Raji (cell line): ENCODE data around the gene TAF1D.

ENCODE experiments used
- POLR2A ChIP-seq: IDR thresholded peaks from 2 replicates; pipeline ENCODE4 v1.6.1; 2011; ENCODE audit warnings: low read depth, low read length, control low read depth; ENCODE audit not compliant: insufficient read depth

Gene TAF1D

GRCh38 chr11:93757924-93758865, 16.9 kb upstream of the TAF1D start:
- TF ChIP-seq POLR2A = no peak

DNA sequence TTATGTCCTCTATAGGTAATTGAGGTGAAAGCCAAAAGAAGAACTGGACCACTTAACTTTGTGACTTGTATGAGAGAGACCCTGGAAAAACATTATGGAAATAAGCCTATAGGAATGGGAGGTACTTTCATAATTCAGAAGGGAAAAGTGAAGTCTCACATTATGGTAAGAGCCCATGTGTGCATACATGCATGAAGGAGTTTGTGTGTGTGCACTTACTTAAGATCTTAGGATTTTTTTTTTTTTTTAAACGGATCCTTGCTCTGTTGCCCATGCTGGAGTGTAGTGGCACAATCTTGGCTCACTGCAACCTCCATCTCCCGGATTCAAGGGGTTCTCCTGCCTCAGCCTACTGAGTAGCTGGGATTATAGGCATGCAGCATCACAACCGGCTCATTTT, 16.0 kb upstream of the TAF1D start:
- TF ChIP-seq POLR2A = no peak

GRCh38 chr11:93756748-93757147, 15.5 kb upstream of the TAF1D start:
- no peak for TF ChIP-seq POLR2A

DNA sequence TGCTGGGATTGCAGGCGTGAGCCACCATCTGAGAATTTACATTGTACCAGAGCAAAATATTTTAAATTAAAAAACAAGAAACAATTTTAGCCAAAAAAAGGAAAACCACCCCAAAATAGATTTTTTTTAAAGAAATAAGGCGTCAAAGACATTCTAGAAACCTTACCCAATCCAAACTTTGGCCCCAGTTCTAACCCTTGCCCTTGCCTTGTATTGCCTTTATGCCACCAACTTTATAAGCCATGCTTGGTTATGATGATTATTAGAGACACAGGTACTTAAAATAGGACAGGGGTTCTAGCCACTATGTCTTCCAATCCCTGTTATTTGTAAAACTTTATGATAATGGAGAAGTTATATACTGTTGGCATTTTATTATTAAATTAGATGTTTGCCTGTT, 11.9 kb upstream of the TAF1D start:
- TF ChIP-seq POLR2A = no peak

DNA sequence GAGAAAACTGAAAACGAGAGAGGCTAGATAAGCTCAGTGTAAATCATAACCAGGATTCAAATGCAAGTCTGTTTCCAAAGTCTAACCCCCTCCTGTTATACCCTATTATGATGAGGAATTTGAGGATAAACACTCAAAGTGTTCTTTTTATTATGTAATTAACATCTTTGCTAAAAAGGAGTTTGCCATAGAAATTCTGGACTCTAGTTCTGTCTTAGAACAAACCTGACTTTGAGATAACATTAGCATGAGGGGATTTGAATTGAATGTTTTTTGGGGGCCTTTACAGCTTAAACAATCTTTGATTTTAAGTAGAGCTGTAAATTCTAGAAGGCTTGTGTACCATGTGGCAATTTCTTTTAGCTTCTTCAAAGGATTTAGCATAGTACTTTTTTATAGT, 9.7 kb upstream of the TAF1D start:
- TF ChIP-seq POLR2A = no peak

GRCh38 chr11:93747122-93747521, 5.8 kb upstream of the TAF1D start:
- no peak for TF ChIP-seq POLR2A

DNA sequence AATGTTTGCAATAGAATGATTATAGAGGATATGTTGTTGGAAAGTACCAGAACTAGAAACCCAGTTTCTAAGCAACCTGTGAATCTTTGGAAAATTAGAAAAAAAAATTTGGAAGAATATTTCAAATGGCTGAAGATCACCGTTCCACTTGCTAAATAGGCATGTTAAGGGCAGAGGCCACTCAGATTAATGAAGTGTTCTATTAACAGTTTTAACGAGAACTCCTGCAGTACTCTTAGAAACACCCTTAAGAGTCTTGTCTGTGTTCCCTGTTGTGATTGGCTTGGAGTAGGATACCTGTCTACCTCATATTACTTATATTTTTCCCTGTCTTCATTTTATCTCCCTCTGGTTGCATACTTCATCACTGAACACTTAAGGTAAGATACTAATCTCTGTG, 4.8 kb upstream of the TAF1D start:
- TF ChIP-seq POLR2A = no peak

DNA sequence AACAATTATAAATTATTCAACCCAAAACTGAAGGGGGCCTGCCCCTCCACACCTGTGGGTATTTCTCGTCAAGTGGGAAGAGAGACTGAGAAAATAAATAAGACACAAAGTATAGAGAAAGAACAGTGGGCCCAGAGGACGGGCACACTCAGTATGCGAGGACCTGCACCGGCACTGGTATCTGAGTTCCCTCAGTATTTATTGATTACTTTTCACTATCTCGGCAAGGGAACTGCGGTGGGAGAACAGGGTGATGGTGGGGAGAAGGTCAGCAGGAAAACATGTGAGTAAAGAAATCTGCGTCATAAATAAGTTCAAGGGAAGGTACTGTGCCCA, 3.3 kb upstream of the TAF1D start:
- TF ChIP-seq POLR2A = no peak

GRCh38 chr11:93743291-93743690, 2.0 kb upstream of the TAF1D start:
- no peak for TF ChIP-seq POLR2A

GRCh38 chr11:93741882-93742226, 559 bp upstream of the TAF1D start:
- no peak for TF ChIP-seq POLR2A

DNA sequence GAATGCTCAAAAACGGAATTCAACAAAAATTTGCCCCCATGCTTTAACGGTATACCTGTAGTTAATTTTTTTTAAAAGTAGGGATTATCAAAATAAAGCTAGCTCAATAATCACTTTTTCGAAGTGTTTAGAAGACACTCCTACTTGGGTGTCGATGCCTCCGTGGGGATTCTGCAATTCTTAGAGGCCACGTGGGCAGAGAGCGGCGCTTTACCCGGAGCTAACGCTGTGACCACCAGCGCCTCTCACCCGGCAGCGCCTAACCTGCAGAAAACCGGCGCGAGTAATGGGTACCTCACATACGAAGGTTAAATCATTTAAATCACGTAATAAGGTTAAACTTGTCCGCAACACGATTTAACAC, 583 bp downstream of the TAF1D start:
- no peak for TF ChIP-seq POLR2A

GRCh38 chr11:93740031-93740729, 1.1 kb downstream of the TAF1D start:
- TF ChIP-seq POLR2A = peak; percentile 38; the same call in 1 of the 2 replicates

GRCh38 chr11:93738647-93739081, 2.6 kb downstream of the TAF1D start:
- TF ChIP-seq POLR2A = no peak

DNA sequence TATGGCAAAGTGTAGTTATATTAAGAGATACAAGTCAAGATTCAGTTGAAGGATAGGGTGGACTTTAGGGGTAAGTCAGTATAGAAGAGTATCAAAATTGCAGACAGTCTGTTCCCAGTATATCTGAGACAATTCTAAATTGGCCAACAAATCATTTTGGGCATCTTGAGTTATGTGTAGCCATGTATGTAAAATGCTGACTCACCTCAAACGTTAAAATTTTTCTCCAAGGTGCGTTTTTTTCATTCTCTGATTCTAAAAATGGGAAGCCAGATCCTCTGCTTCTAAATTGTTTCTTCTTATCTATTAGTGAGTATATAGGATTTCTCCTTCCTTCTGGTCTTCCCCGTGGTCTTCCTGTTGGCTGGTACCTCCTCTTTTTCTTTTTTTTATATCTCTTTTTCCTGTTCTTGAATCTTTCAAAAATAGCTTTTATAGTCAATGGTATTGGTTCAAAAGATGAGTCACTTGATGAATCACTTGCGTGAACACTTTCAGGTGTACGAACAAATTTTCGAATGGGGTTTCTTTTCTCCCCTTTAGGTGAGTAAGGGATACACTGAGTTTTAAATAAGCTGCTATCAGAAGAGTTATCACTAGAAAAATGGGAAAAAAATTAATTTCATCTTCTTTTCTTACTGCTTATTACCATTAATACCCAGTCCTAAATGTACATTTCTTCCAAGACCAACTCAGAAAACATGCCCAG, 3.2 kb downstream of the TAF1D start:
- TF ChIP-seq POLR2A = no peak

GRCh38 chr11:93736129-93736528, 5.2 kb downstream of the TAF1D start:
- TF ChIP-seq POLR2A = no peak

- no peak for TF ChIP-seq POLR2A
Measured at GRCh38 chr11:93735627-93736026, 5.7 kb downstream of the TAF1D start.

GRCh38 chr11:93734427-93735222, 6.7 kb downstream of the TAF1D start:
- TF ChIP-seq POLR2A = no peak
